HepG2 (cell line): ENCODE measurements around the gene MSTO1. TPM values are rescaled to one million over a fixed set of nuclear protein-coding genes. Genes with fewer than 3 reads are reported as not detected.

Experiments
- AGO1 ChIP-seq: fragments of 200-400 bp; formaldehyde crosslinking; IDR thresholded peaks from 2 replicates; pipeline ENCODE4 v1.6.1; 2017; ENCODE audit warnings: mild to moderate bottlenecking, low read depth, low read length, moderate library complexity; ENCODE audit not compliant: poor library complexity, severe bottlenecking
- FOSL1 ChIP-seq: sonication (generic); formaldehyde crosslinking; IDR thresholded peaks from 2 replicates; pipeline ENCODE4 v1.9.0; 2021; ENCODE audit warnings: missing genetic modification reagents, borderline replicate concordance
- KLF13 ChIP-seq: sonication (generic); formaldehyde crosslinking; IDR thresholded peaks from 2 replicates; pipeline ENCODE4 v1.4.0; 2020; ENCODE audit warnings: mild to moderate bottlenecking, missing genetic modification reagents
- KLF15 ChIP-seq: sonication (generic); formaldehyde crosslinking; IDR thresholded peaks from 2 replicates; pipeline ENCODE4 v1.8.1; 2023; ENCODE audit warnings: borderline replicate concordance, mild to moderate bottlenecking, inconsistent platforms, missing genetic modification reagents, mixed read lengths
- MATR3 ChIP-seq: sonication (generic); formaldehyde crosslinking; IDR thresholded peaks from 2 replicates; pipeline ENCODE4 v1.4.0; 2020; ENCODE audit warnings: missing genetic modification reagents
- MEIS1 ChIP-seq: sonication (generic); formaldehyde crosslinking; IDR thresholded peaks from 2 replicates; pipeline ENCODE4 v1.9.0; 2021; ENCODE audit warnings: mild to moderate bottlenecking, missing genetic modification reagents, moderate library complexity, borderline replicate concordance
- NR2F1 ChIP-seq, 2 experiments: fragments of 450-650 bp in 1 of 2; formaldehyde crosslinking in 1 of 2; IDR thresholded peaks; 2 replicates each; pipeline versions ENCODE4 v1.5.0 to v1.6.1; 2016 to 2020; ENCODE audit warnings: mild to moderate bottlenecking in 1 of 2, missing compliant biosample characterization in 1 of 2, missing genetic modification reagents in 1 of 2, moderate library complexity in 1 of 2
- NR2F2 ChIP-seq: IDR thresholded peaks from 2 replicates; pipeline ENCODE4 v1.6.1; 2012; ENCODE audit warnings: low read depth, inconsistent platforms, borderline replicate concordance
- PHF21A ChIP-seq: sonication (generic); formaldehyde crosslinking; IDR thresholded peaks from 2 replicates; pipeline ENCODE4 v1.5.0; 2020; ENCODE audit warnings: mild to moderate bottlenecking, missing genetic modification reagents
- TFDP1 ChIP-seq: IDR thresholded peaks from 2 replicates; pipeline ENCODE4 v1.6.1; 2016; ENCODE audit warnings: missing compliant biosample characterization, missing genetic modification reagents, borderline replicate concordance
- ZC3H13 ChIP-seq: sonication (generic); formaldehyde crosslinking; IDR thresholded peaks from 2 replicates; pipeline ENCODE4 v1.8.1; 2023; ENCODE audit warnings: mild to moderate bottlenecking, missing genetic modification reagents, moderate library complexity
- ZMAT5 ChIP-seq: sonication (generic); formaldehyde crosslinking; IDR thresholded peaks from 2 replicates; pipeline ENCODE4 v1.5.0; 2020; ENCODE audit warnings: mild to moderate bottlenecking, low read depth, missing genetic modification reagents, borderline replicate concordance
- ZNF512 ChIP-seq: sonication (generic); formaldehyde crosslinking; IDR thresholded peaks from 2 replicates; pipeline ENCODE4 v1.4.0; 2020; ENCODE audit warnings: mild to moderate bottlenecking, missing genetic modification reagents
- ZNF737 ChIP-seq: sonication (generic); formaldehyde crosslinking; IDR thresholded peaks from 2 replicates; pipeline ENCODE4 v1.5.0; 2020; ENCODE audit warnings: missing genetic modification reagents, mild to moderate bottlenecking, borderline replicate concordance
- ZNF792 ChIP-seq: IDR thresholded peaks from 2 replicates; pipeline ENCODE4 v1.6.1; 2016
- ZNF839 ChIP-seq: sonication (generic); formaldehyde crosslinking; IDR thresholded peaks from 2 replicates; pipeline ENCODE4 v1.4.0; 2020; ENCODE audit warnings: missing genetic modification reagents, mild to moderate bottlenecking, borderline replicate concordance
- polyA plus RNA-seq, 8 experiments: library from polyadenylated mRNA; depleted of rRNA in 3 of 8; stranded (reverse) in 7 of 8; unstranded in 1 of 8; fragments of >200 nt; fragmentation: Illumina TruSeq in 4 of 8; extraction: Trizol in 4 of 8; gene quantifications; 2 replicates each; pipeline versions ENCODE4 v1.2.1 to v1.2.3, GENCODE V29; 2011 to 2016; ENCODE audit warnings: low read depth in 4 of 8, missing spikeins in 1 of 8, mixed read lengths in 1 of 8; ENCODE audit not compliant: insufficient read depth in 1 of 8
- total RNA-seq, 5 experiments: library from RNA; depleted of rRNA; stranded (reverse); fragments of >200 nt; fragmentation: Illumina TruSeq; extraction: Trizol; gene quantifications; 2 replicates each; pipeline ENCODE4 v1.2.3, GENCODE V29; 2016; ENCODE audit warnings: low read depth in 1 of 5
- TF ChIP-seq, protein P1 (sequence below): sonication (generic); formaldehyde crosslinking; IDR thresholded peaks from 2 replicates; pipeline ENCODE4 v1.5.1; 2020; ENCODE audit warnings: mild to moderate bottlenecking, missing genetic modification reagents, moderate library complexity
- TF ChIP-seq, protein P2 (sequence below): sonication (generic); formaldehyde crosslinking; IDR thresholded peaks from 2 replicates; pipeline ENCODE4 v1.8.1; 2023; ENCODE audit warnings: mild to moderate bottlenecking, missing genetic modification reagents

Gene MSTO1
- total and polyA plus RNA-seq, 2 of the 13 experiments (the other 11 are each of a cell fraction or from before 2014, with no cell fraction given), result 19.1 to 25.3 TPM

DNA sequence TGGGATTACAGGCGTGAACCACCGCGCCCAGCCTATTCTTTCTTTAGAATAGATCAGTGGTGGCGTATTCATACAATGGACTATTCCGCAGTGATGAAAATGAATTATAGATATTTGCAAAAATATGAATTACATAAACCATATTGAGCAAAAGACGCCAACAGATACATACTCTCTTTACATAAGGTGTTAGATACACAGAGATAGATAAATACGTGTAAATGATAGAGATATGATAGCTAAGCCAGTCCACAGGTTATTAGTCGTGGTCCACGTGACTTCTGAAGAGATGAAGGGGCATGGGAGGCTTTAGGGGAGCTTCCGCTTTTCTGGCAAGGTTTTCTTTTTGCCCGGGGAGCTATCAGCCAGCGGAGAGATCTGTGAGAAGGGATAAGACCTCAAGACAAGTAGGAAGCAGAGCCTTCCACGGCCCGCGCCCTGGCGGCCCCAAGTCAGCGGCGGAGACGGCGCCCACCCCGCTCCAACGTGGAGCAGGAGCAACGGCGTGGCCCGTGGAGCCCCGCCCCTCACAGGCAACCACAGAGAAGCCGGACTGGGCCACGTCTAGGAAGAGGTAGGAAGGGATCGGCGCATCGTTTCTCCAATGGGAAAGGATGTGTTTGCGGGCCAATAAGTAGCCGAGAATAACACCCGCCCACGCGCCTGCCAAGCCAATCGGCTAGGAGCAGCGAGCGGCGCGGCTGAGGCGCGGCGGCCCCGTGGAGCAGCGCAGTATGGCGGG lies at the start of gene MSTO1 (continued):
- TF ChIP-seq KLF15, result no peak
- TF ChIP-seq NR2F2, result no peak
- TF ChIP-seq, protein P1, sequence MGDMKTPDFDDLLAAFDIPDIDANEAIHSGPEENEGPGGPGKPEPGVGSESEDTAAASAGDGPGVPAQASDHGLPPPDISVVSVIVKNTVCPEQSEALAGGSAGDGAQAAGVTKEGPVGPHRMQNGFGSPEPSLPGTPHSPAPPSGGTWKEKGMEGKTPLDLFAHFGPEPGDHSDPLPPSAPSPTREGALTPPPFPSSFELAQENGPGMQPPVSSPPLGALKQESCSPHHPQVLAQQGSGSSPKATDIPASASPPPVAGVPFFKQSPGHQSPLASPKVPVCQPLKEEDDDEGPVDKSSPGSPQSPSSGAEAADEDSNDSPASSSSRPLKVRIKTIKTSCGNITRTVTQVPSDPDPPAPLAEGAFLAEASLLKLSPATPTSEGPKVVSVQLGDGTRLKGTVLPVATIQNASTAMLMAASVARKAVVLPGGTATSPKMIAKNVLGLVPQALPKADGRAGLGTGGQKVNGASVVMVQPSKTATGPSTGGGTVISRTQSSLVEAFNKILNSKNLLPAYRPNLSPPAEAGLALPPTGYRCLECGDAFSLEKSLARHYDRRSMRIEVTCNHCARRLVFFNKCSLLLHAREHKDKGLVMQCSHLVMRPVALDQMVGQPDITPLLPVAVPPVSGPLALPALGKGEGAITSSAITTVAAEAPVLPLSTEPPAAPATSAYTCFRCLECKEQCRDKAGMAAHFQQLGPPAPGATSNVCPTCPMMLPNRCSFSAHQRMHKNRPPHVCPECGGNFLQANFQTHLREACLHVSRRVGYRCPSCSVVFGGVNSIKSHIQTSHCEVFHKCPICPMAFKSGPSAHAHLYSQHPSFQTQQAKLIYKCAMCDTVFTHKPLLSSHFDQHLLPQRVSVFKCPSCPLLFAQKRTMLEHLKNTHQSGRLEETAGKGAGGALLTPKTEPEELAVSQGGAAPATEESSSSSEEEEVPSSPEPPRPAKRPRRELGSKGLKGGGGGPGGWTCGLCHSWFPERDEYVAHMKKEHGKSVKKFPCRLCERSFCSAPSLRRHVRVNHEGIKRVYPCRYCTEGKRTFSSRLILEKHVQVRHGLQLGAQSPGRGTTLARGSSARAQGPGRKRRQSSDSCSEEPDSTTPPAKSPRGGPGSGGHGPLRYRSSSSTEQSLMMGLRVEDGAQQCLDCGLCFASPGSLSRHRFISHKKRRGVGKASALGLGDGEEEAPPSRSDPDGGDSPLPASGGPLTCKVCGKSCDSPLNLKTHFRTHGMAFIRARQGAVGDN (CRISPR knock-in tag), result peak; percentile 87
- TF ChIP-seq ZC3H13 (CRISPR knock-in tag), result peak; percentile 45; the same call in 1 of the 2 replicates
- TF ChIP-seq ZNF512 (CRISPR knock-in tag), result no peak
- TF ChIP-seq FOSL1, result no peak
- TF ChIP-seq, protein P2, sequence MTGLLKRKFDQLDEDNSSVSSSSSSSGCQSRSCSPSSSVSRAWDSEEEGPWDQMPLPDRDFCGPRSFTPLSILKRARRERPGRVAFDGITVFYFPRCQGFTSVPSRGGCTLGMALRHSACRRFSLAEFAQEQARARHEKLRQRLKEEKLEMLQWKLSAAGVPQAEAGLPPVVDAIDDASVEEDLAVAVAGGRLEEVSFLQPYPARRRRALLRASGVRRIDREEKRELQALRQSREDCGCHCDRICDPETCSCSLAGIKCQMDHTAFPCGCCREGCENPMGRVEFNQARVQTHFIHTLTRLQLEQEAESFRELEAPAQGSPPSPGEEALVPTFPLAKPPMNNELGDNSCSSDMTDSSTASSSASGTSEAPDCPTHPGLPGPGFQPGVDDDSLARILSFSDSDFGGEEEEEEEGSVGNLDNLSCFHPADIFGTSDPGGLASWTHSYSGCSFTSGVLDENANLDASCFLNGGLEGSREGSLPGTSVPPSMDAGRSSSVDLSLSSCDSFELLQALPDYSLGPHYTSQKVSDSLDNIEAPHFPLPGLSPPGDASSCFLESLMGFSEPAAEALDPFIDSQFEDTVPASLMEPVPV, result 0 out of 2 replicates have a peak, but pooled peaks have one; percentile 40
- no peak for TF ChIP-seq MEIS1 (CRISPR knock-in tag)
- peak; percentile 50; the same call in 1 of the 2 replicates for TF ChIP-seq TFDP1 (CRISPR knock-in tag)
- TF ChIP-seq KLF13 (CRISPR knock-in tag), result no peak
- TF ChIP-seq AGO1, result no peak
- no peak for TF ChIP-seq MATR3 (CRISPR knock-in tag)
- no peak for TF ChIP-seq PHF21A (CRISPR knock-in tag)
- TF ChIP-seq ZMAT5, result no peak
- TF ChIP-seq NR2F1 (CRISPR knock-in tag; IDR thresholded peaks at IDR 0.05), result no peak
- no peak for TF ChIP-seq ZNF839 (CRISPR knock-in tag)
- TF ChIP-seq ZNF792 (CRISPR knock-in tag), result no peak
- TF ChIP-seq ZNF737 (CRISPR knock-in tag), result no peak
